ENCODE results near the gene CTAGE9.
A peak's percentile ranks its signal among the peaks of the same experiment; 100 is the strongest.

Gene CTAGE9

GRCh38 chr6:131729550-131729949, 18.7 kb upstream of the CTAGE9 start:
- H3K9me3 ChIP-seq (ENCODE audit: control extremely low read depth in 1 of 5, control insufficient read depth in 4 of 5, insufficient read depth in 2 of 5, low read depth in 1 of 5, low read length in 4 of 5) = peaks cover 0 to 6% (median 0%) of the 10 kb centered on the region in 5 experiments
- ChIA-PET POLR2A (no interaction called here), CTCF (no interaction called here)
- H3K4me3 ChIP-seq (ENCODE audit: control insufficient read depth in 1 of 7, extremely low read depth in 1 of 7, insufficient read depth in 4 of 7, low read depth in 2 of 7, low read length in 6 of 7) = no peak overlapping the region
- no peak overlapping the region for H3K27ac ChIP-seq (ENCODE audit: insufficient read depth in 1 of 2, low read depth in 1 of 2, low read length in 2 of 2, poor library complexity in 1 of 2, severe bottlenecking in 2 of 2)
- no peaks in the 10 kb centered on the region for H3K36me3 ChIP-seq (ENCODE audit: control insufficient read depth in 4 of 4, insufficient read depth in 4 of 4, low read length in 3 of 4)
- DNase-seq = no peak
- WGBS (ENCODE audit: insufficient coverage) = 86% methylated on average over 1 of the region's 4 CpGs
- peaks cover 0 to 4% (median 0%) of the 10 kb centered on the region in 5 experiments for H3K27me3 ChIP-seq (replicated peaks in 2 of 5; ENCODE audit: control insufficient read depth in 4 of 5, insufficient read depth in 5 of 5, low read length in 4 of 5)
- H3K4me1 ChIP-seq (ENCODE audit: control extremely low read depth in 1 of 4, control insufficient read depth in 4 of 4, insufficient read depth in 4 of 4, low read length in 3 of 4) = peaks cover 0 to 5% (median 0%) of the 10 kb centered on the region in 4 experiments

- 0% methylated on average over 1 of the region's 3 CpGs for WGBS (ENCODE audit: insufficient coverage)
- Histone ChIP-seq H3K4me1 (ENCODE audit: control extremely low read depth in 1 of 4, control insufficient read depth in 4 of 4, insufficient read depth in 4 of 4, low read length in 3 of 4) (peaks cover 0 to 2% (median 0%) of the 10 kb centered on the region in 4 experiments), H3K27ac (ENCODE audit: insufficient read depth in 1 of 2, low read depth in 1 of 2, low read length in 2 of 2, poor library complexity in 1 of 2, severe bottlenecking in 2 of 2) (no peak overlapping the region), H3K4me3 (ENCODE audit: control insufficient read depth in 1 of 7, extremely low read depth in 1 of 7, insufficient read depth in 4 of 7, low read depth in 2 of 7, low read length in 6 of 7) (no peak overlapping the region), H3K36me3 (ENCODE audit: control insufficient read depth in 4 of 4, insufficient read depth in 4 of 4, low read length in 3 of 4) (no peaks in the 10 kb centered on the region), H3K9me3 (ENCODE audit: control extremely low read depth in 1 of 5, control insufficient read depth in 4 of 5, insufficient read depth in 2 of 5, low read depth in 1 of 5, low read length in 4 of 5) (peaks cover 0 to 6% (median 0%) of the 10 kb centered on the region in 5 experiments), H3K27me3 (replicated peaks in 2 of 5; ENCODE audit: control insufficient read depth in 4 of 5, insufficient read depth in 5 of 5, low read length in 4 of 5) (peaks cover 0 to 4% (median 0%) of the 10 kb centered on the region in 5 experiments)
- CTCF ChIA-PET = no interaction called here
- POLR2A ChIA-PET = no interaction called here
- DNase-seq = peak in 2 of 3 donors; percentile 24 to 36
Observed at GRCh38 chr6:131728296-131728939, 17.6 kb upstream of the CTAGE9 start.

GRCh38 chr6:131727868-131728267, 17.1 kb upstream of the CTAGE9 start:
- ChIA-PET CTCF (no interaction called here), POLR2A (no interaction called here)
- peaks cover 0 to 4% (median 0%) of the 10 kb centered on the region in 5 experiments for H3K27me3 ChIP-seq (replicated peaks in 2 of 5; ENCODE audit: control insufficient read depth in 4 of 5, insufficient read depth in 5 of 5, low read length in 4 of 5)
- DNase-seq = no peak
- H3K4me3 ChIP-seq (ENCODE audit: control insufficient read depth in 1 of 7, extremely low read depth in 1 of 7, insufficient read depth in 4 of 7, low read depth in 2 of 7, low read length in 6 of 7) = no peak overlapping the region
- H3K9me3 ChIP-seq (ENCODE audit: control extremely low read depth in 1 of 5, control insufficient read depth in 4 of 5, insufficient read depth in 2 of 5, low read depth in 1 of 5, low read length in 4 of 5) = peaks cover 0 to 6% (median 0%) of the 10 kb centered on the region in 5 experiments
- WGBS (ENCODE audit: insufficient coverage) = no CpG with 5 or more reads among the region's 4 CpGs
- H3K27ac ChIP-seq (ENCODE audit: insufficient read depth in 1 of 2, low read depth in 1 of 2, low read length in 2 of 2, poor library complexity in 1 of 2, severe bottlenecking in 2 of 2) = no peak overlapping the region
- H3K4me1 ChIP-seq (ENCODE audit: control extremely low read depth in 1 of 4, control insufficient read depth in 4 of 4, insufficient read depth in 4 of 4, low read length in 3 of 4) = peaks cover 0 to 2% (median 0%) of the 10 kb centered on the region in 4 experiments
- H3K36me3 ChIP-seq (ENCODE audit: control insufficient read depth in 4 of 4, insufficient read depth in 4 of 4, low read length in 3 of 4) = no peaks in the 10 kb centered on the region

- CTCF ChIA-PET = no interaction called here
Observed at GRCh38 chr6:131727467-131727866, 16.6 kb upstream of the CTAGE9 start.

GRCh38 chr6:131724114-131724513, 13.3 kb upstream of the CTAGE9 start:
- WGBS (ENCODE audit: insufficient coverage) = 88% methylated on average over 1 of the region's 2 CpGs
- DNase-seq = no peak
- ChIA-PET POLR2A (no interaction called here), CTCF (interaction anchor here (1.3 kb wide), 1 partner anchor 27 kb away, joined by 5 read pairs; no protein-coding TSS in a partner anchor)
- Histone ChIP-seq H3K4me3 (ENCODE audit: control insufficient read depth in 1 of 7, extremely low read depth in 1 of 7, insufficient read depth in 4 of 7, low read depth in 2 of 7, low read length in 6 of 7) (no peak overlapping the region), H3K36me3 (ENCODE audit: control insufficient read depth in 4 of 4, insufficient read depth in 4 of 4, low read length in 3 of 4) (no peaks in the 10 kb centered on the region), H3K9me3 (ENCODE audit: control extremely low read depth in 1 of 5, control insufficient read depth in 4 of 5, insufficient read depth in 2 of 5, low read depth in 1 of 5, low read length in 4 of 5) (peaks cover 0 to 6% (median 0%) of the 10 kb centered on the region in 5 experiments), H3K4me1 (ENCODE audit: control extremely low read depth in 1 of 4, control insufficient read depth in 4 of 4, insufficient read depth in 4 of 4, low read length in 3 of 4) (no peaks in the 10 kb centered on the region), H3K27ac (ENCODE audit: insufficient read depth in 1 of 2, low read depth in 1 of 2, low read length in 2 of 2, poor library complexity in 1 of 2, severe bottlenecking in 2 of 2) (no peak overlapping the region), H3K27me3 (replicated peaks in 2 of 5; ENCODE audit: control insufficient read depth in 4 of 5, insufficient read depth in 5 of 5, low read length in 4 of 5) (peaks cover 0 to 4% (median 0%) of the 10 kb centered on the region in 5 experiments)

More at GRCh38 chr6:131727467-131727866, 16.6 kb upstream of the CTAGE9 start:
- H3K27ac ChIP-seq (ENCODE audit: insufficient read depth in 1 of 2, low read depth in 1 of 2, low read length in 2 of 2, poor library complexity in 1 of 2, severe bottlenecking in 2 of 2) = no peak overlapping the region
- no CpG with 5 or more reads among the region's 5 CpGs for WGBS (ENCODE audit: insufficient coverage)
- no peak overlapping the region for H3K4me3 ChIP-seq (ENCODE audit: control insufficient read depth in 1 of 7, extremely low read depth in 1 of 7, insufficient read depth in 4 of 7, low read depth in 2 of 7, low read length in 6 of 7)
- peaks cover 0 to 4% (median 0%) of the 10 kb centered on the region in 5 experiments for H3K27me3 ChIP-seq (replicated peaks in 2 of 5; ENCODE audit: control insufficient read depth in 4 of 5, insufficient read depth in 5 of 5, low read length in 4 of 5)
- peaks cover 0 to 6% (median 0%) of the 10 kb centered on the region in 5 experiments for H3K9me3 ChIP-seq (ENCODE audit: control extremely low read depth in 1 of 5, control insufficient read depth in 4 of 5, insufficient read depth in 2 of 5, low read depth in 1 of 5, low read length in 4 of 5)
- H3K4me1 ChIP-seq (ENCODE audit: control extremely low read depth in 1 of 4, control insufficient read depth in 4 of 4, insufficient read depth in 4 of 4, low read length in 3 of 4) = peaks cover 0 to 2% (median 0%) of the 10 kb centered on the region in 4 experiments
- DNase-seq = no peak
- H3K36me3 ChIP-seq (ENCODE audit: control insufficient read depth in 4 of 4, insufficient read depth in 4 of 4, low read length in 3 of 4) = no peaks in the 10 kb centered on the region
- POLR2A ChIA-PET = no interaction called here

GRCh38 chr6:131721161-131721560, 10.3 kb upstream of the CTAGE9 start:
- no peaks in the 10 kb centered on the region for H3K4me1 ChIP-seq (ENCODE audit: control extremely low read depth in 1 of 4, control insufficient read depth in 4 of 4, insufficient read depth in 4 of 4, low read length in 3 of 4)
- peaks cover 0 to 2% (median 0%) of the 10 kb centered on the region in 5 experiments for H3K27me3 ChIP-seq (replicated peaks in 2 of 5; ENCODE audit: control insufficient read depth in 4 of 5, insufficient read depth in 5 of 5, low read length in 4 of 5)
- ChIA-PET CTCF (interaction anchor here (1.0 to 1.8 kb wide), 2 partner anchors 9 to 26 kb away, joined by 3 to 4 read pairs; no protein-coding TSS in a partner anchor), POLR2A (no interaction called here)
- no peak overlapping the region for H3K4me3 ChIP-seq (ENCODE audit: control insufficient read depth in 1 of 7, extremely low read depth in 1 of 7, insufficient read depth in 4 of 7, low read depth in 2 of 7, low read length in 6 of 7)
- no peak overlapping the region for H3K27ac ChIP-seq (ENCODE audit: insufficient read depth in 1 of 2, low read depth in 1 of 2, low read length in 2 of 2, poor library complexity in 1 of 2, severe bottlenecking in 2 of 2)
- no peaks in the 10 kb centered on the region for H3K36me3 ChIP-seq (ENCODE audit: control insufficient read depth in 4 of 4, insufficient read depth in 4 of 4, low read length in 3 of 4)
- H3K9me3 ChIP-seq (ENCODE audit: control extremely low read depth in 1 of 5, control insufficient read depth in 4 of 5, insufficient read depth in 2 of 5, low read depth in 1 of 5, low read length in 4 of 5) = peaks cover 0 to under 1% (median 0%) of the 10 kb centered on the region in 5 experiments
- DNase-seq = no peak
- no CpG with 5 or more reads among the region's 2 CpGs for WGBS (ENCODE audit: insufficient coverage)

GRCh38 chr6:131717836-131718542, 7.2 kb upstream of the CTAGE9 start:
- H3K4me1 ChIP-seq (ENCODE audit: control extremely low read depth in 1 of 4, control insufficient read depth in 4 of 4, insufficient read depth in 4 of 4, low read length in 3 of 4) = no peaks in the 10 kb centered on the region
- H3K4me3 ChIP-seq (ENCODE audit: control insufficient read depth in 1 of 7, extremely low read depth in 1 of 7, insufficient read depth in 4 of 7, low read depth in 2 of 7, low read length in 6 of 7) = no peak overlapping the region
- WGBS (ENCODE audit: insufficient coverage) = 100% methylated on average over 2 of the region's 3 CpGs
- H3K27ac ChIP-seq (ENCODE audit: insufficient read depth in 1 of 2, low read depth in 1 of 2, low read length in 2 of 2, poor library complexity in 1 of 2, severe bottlenecking in 2 of 2) = no peak overlapping the region
- ChIA-PET CTCF (no interaction called here), POLR2A (no interaction called here)
- H3K36me3 ChIP-seq (ENCODE audit: control insufficient read depth in 4 of 4, insufficient read depth in 4 of 4, low read length in 3 of 4) = no peaks in the 10 kb centered on the region
- no peak for DNase-seq
- no peaks in the 10 kb centered on the region for H3K9me3 ChIP-seq (ENCODE audit: control extremely low read depth in 1 of 5, control insufficient read depth in 4 of 5, insufficient read depth in 2 of 5, low read depth in 1 of 5, low read length in 4 of 5)
- H3K27me3 ChIP-seq (replicated peaks in 2 of 5; ENCODE audit: control insufficient read depth in 4 of 5, insufficient read depth in 5 of 5, low read length in 4 of 5) = peaks cover 0 to 2% (median 0%) of the 10 kb centered on the region in 5 experiments

All from common myeloid progenitor, CD34-positive (primary cell).